GM23248 (cell line): ENCODE data around the gene HECTD2. TPM values are rescaled to one million over a fixed set of nuclear protein-coding genes. Genes with fewer than 3 reads are reported as not detected.
"Not testable (repeated sequence)": the region's sequence is repeated elsewhere in the genome, so short reads cannot be mapped to it uniquely, and the experiment has no call there.

Source experiments
- DNase-seq: peaks from one replicate; pipeline ENCODE4 v3.0.0-alpha.2; 2015
- H2AFZ ChIP-seq: fragments of 200-600 bp; sonication (generic); 2 replicates; pipeline ENCODE4 v1.6.1; 2016; ENCODE audit warnings: antibody characterized with exemption
- H3F3A ChIP-seq: fragments of 200-600 bp; sonication (generic); 2 replicates; pipeline ENCODE4 v1.6.1; 2016; ENCODE audit warnings: mild to moderate bottlenecking, antibody characterized with exemption, mixed run types; ENCODE audit not compliant: insufficient read depth
- H3K27ac ChIP-seq: fragments of 200-600 bp; sonication (generic); 2 replicates; pipeline ENCODE4 v1.5.1; 2016; ENCODE audit warnings: mild to moderate bottlenecking
- H3K27me3 ChIP-seq: fragments of 200-600 bp; sonication (generic); replicated peaks from 2 replicates; pipeline ENCODE4 v1.6.1; 2016; ENCODE audit warnings: mild to moderate bottlenecking; ENCODE audit not compliant: insufficient read depth
- H3K36me3 ChIP-seq: fragments of 200-600 bp; sonication (generic); 2 replicates; pipeline ENCODE4 v1.6.1; 2016; ENCODE audit warnings: low read depth, mild to moderate bottlenecking
- H3K4me1 ChIP-seq: fragments of 200-600 bp; sonication (generic); 2 replicates; pipeline ENCODE4 v1.6.1; 2016; ENCODE audit warnings: mild to moderate bottlenecking; ENCODE audit not compliant: insufficient read depth
- H3K4me2 ChIP-seq: fragments of 200-600 bp; sonication (generic); one replicate; pipeline ENCODE4 v1.6.1; 2016; ENCODE audit warnings: mild to moderate bottlenecking; ENCODE audit not compliant: unreplicated experiment
- H3K4me3 ChIP-seq: fragments of 200-600 bp; sonication (generic); 2 replicates; pipeline ENCODE4 v1.5.1; 2016; ENCODE audit warnings: mild to moderate bottlenecking
- H3K79me2 ChIP-seq: fragments of 200-600 bp; sonication (generic); 2 replicates; pipeline ENCODE4 v1.6.1; 2016; ENCODE audit warnings: mild to moderate bottlenecking; ENCODE audit not compliant: insufficient read depth
- H3K9ac ChIP-seq: fragments of 200-600 bp; sonication (generic); 2 replicates; pipeline ENCODE4 v1.6.1; 2016; ENCODE audit warnings: mild to moderate bottlenecking
- H3K9me2 ChIP-seq: fragments of 200-600 bp; sonication (generic); 2 replicates; pipeline ENCODE4 v1.6.1; 2016; ENCODE audit warnings: mixed run types, mild to moderate bottlenecking, moderate library complexity; ENCODE audit not compliant: insufficient read depth
- H3K9me3 ChIP-seq: fragments of 200-600 bp; sonication (generic); one replicate; pipeline ENCODE4 v1.6.1; 2017; ENCODE audit warnings: low read depth
- H4K20me1 ChIP-seq: fragments of 200-600 bp; sonication (generic); 2 replicates; pipeline ENCODE4 v1.6.0; 2016; ENCODE audit not compliant: insufficient read depth
- EZH2 ChIP-seq: fragments of 200-600 bp; sonication (generic); IDR thresholded peaks from 2 replicates; pipeline ENCODE4 v1.6.1; 2018; ENCODE audit warnings: antibody characterized with exemption, mild to moderate bottlenecking; ENCODE audit not compliant: insufficient read depth, poor library complexity, severe bottlenecking
- EZH2phosphoT487 ChIP-seq: fragments of 200-600 bp; sonication (generic); IDR thresholded peaks from 2 replicates; pipeline ENCODE4 v1.6.1; 2018; ENCODE audit warnings: antibody characterized with exemption, moderate library complexity, mild to moderate bottlenecking, low read depth; ENCODE audit not compliant: insufficient read depth
- WGBS, 2 experiments: methylation state at CpG; one replicate each; pipeline ENCODE4 v1.1.6; 2015 to 2017; ENCODE audit warnings: low lambda C conversion rate in 2 of 2, low coverage in 1 of 2; ENCODE audit errors: missing lambda C conversion rate in 2 of 2; 5-methylcytosine and 5-hydroxymethylcytosine counted together
- in situ Hi-C: fragments of 300-500 bp; cut with MboI; formaldehyde crosslinking; loops from 2 replicates; pipeline ENCODE4 v1.15.0; 2020
- polyA plus RNA-seq: library from polyadenylated mRNA; unstranded; fragments of >200 nt; fragmentation: Nextera tagmentation; extraction: Ambion mirVana; gene quantifications from 2 replicates; pipeline ENCODE4 v1.2.1, GENCODE V29; 2016
- total RNA-seq: library from RNA; depleted of rRNA; stranded (reverse); fragments of >200 nt; shearing (Covaris generic); gene quantifications from 2 replicates; pipeline ENCODE4 v1.2.3, GENCODE V29; 2014

Gene HECTD2
- total and polyA plus RNA-seq, 2 experiments from 2014 or later: 9.5 to 14.8 TPM

DNA sequence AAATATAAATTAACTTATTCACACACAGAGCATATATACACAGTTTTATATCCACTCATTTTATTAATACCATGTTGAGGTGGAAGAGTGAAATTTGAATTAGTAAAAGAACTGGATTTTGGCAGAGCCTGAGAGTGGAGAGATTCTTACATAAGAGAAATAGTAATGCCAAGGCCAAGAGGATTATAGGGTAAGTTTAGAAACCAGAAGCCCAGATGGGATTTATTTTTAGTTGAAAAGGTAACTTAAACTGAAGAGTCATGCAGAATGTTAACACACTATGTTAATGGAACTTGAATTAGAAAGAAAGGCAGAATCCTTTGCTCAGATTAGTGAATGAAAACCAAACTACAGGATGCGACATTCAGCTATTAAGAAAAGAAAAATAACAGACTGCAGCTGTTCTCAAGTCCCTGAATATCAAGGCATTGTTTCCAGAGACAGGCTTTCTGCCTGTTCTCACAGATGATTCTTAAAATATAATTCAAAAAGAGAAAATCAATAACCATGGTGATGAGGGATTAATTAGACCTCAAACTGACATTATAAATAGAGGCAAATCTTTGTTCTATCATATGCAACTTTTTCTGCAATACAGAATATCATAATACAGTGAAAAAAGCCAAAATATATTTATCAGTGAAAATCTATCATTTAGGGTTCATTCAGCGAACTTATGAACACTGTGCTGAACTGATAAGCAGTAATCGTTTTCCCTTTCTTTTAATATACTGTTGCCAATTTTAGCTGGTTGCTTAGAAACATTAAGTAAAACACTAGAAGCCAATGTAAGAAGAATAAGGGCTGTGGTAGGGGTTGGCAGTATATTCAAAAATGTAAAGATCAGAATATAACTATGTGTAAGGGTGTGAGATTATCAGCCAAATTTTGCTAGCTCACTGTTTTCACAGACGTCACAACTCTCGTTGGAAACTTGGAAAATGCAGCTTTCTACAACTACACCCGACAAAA lies 34.4 kb downstream of the HECTD2 start:
- in situ Hi-C loops: no loop called here
- Histone ChIP-seq H3F3A (no peaks in the 10 kb centered on the region), H3K9me3 (no peaks in the 10 kb centered on the region), H3K79me2 (peaks cover 20% of the 10 kb centered on the region), H3K36me3 (no peaks in the 10 kb centered on the region), H3K4me1 (no peaks in the 10 kb centered on the region), H4K20me1 (no peaks in the 10 kb centered on the region), H2AFZ (no peak overlapping the region), H3K27me3 (no peaks in the 10 kb centered on the region), H3K9me2 (no peaks in the 10 kb centered on the region), H3K4me2 (no peak overlapping the region), H3K9ac (no peak overlapping the region), H3K27ac (no peak overlapping the region), H3K4me3 (no peak overlapping the region)
- 55 to 57% methylated on average over 6 of the region's 6 CpGs for WGBS, 2 experiments
- TF ChIP-seq EZH2 (no peak), EZH2phosphoT487 (no peak)
- no peak for DNase-seq

GRCh38 chr10:91452063-91452462 lies 41.9 kb downstream of the HECTD2 start:
- no peak for DNase-seq
- in situ Hi-C loops: no loop called here
- H3K9me3 ChIP-seq: peaks cover 5% of the 10 kb centered on the region
- H3K4me3 ChIP-seq: no peak overlapping the region
- H3K79me2 ChIP-seq: peaks cover 1% of the 10 kb centered on the region; the same call in 1 of the 2 replicates
- no peak overlapping the region for H3K4me2 ChIP-seq
- no peaks in the 10 kb centered on the region for H4K20me1 ChIP-seq
- no peak overlapping the region for H3K27ac ChIP-seq
- H3K9me2 ChIP-seq: no peaks in the 10 kb centered on the region
- H3F3A ChIP-seq: no peaks in the 10 kb centered on the region
- H3K36me3 ChIP-seq: peaks cover 17% of the 10 kb centered on the region; the same call in 1 of the 2 replicates
- no peak overlapping the region for H3K9ac ChIP-seq
- H2AFZ ChIP-seq: no peak overlapping the region
- H3K4me1 ChIP-seq: no peaks in the 10 kb centered on the region
- TF ChIP-seq EZH2 (no peak), EZH2phosphoT487 (no peak)
- H3K27me3 ChIP-seq: no peaks in the 10 kb centered on the region

- Histone ChIP-seq H3K9ac (no peak overlapping the region), H3K27ac (no peak overlapping the region), H3K9me3 (peaks cover 5% of the 10 kb centered on the region), H3K36me3 (peaks cover 17% of the 10 kb centered on the region; the same call in 1 of the 2 replicates), H3K27me3 (no peaks in the 10 kb centered on the region), H3K9me2 (no peaks in the 10 kb centered on the region), H3K4me3 (no peak overlapping the region), H3K4me2 (no peak overlapping the region), H3K79me2 (peaks cover 5% of the 10 kb centered on the region; the same call in 1 of the 2 replicates), H4K20me1 (no peaks in the 10 kb centered on the region), H3K4me1 (no peaks in the 10 kb centered on the region), H2AFZ (no peak overlapping the region), H3F3A (no peaks in the 10 kb centered on the region)
- TF ChIP-seq EZH2phosphoT487 (no peak), EZH2 (no peak)
- in situ Hi-C loops: no loop called here
- DNase-seq: no peak
Measured at GRCh38 chr10:91453535-91453934, 43.4 kb downstream of the HECTD2 start.

DNA sequence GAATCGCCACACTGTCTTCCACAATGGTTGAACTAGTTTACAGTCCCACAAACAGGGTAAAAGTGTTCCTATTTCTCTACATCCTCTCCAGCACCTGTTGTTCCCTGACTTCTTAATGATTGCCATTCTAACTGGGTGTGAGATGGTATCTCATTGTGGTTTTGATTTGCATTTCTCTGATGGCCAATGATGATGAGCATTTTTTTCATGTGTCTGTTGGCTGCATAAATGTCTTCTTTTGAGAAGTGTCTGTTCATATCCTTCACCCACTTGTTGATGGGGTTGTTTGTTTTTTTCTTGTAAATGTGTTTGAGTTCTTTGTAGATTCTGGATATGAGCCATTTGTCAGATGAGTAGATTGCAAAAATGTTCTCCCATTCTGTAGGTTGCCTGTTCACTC lies 45.0 kb downstream of the HECTD2 start:
- H3K9me3 ChIP-seq, H3K9ac ChIP-seq, in situ Hi-C loops, DNase-seq, H2AFZ ChIP-seq, H3K4me1 ChIP-seq, H4K20me1 ChIP-seq, H3K4me2 ChIP-seq, H3K27ac ChIP-seq, H3K9me2 ChIP-seq, H3K4me3 ChIP-seq, H3K27me3 ChIP-seq, H3F3A ChIP-seq, H3K79me2 ChIP-seq: not testable (repeated sequence)
- 100% methylated on average over 1 of the region's 1 CpG for WGBS, 2 experiments
- peaks cover 17% of the 10 kb centered on the region; the same call in 1 of the 2 replicates for H3K36me3 ChIP-seq
